T-helper 1 cell treated with Interleukin-12 subunit alpha and Interleukin-12 subunit beta and Interleukin-4 antibody, amounts not matched to agents 30 ng/mL and 1 ng/mL, for 36 hours (primary cell): ENCODE data around the gene SERHL2. TPM values are rescaled to one million over a fixed set of nuclear protein-coding genes. Genes with fewer than 3 reads are reported as not detected.
"Not testable (repeated sequence)": the region's sequence is repeated elsewhere in the genome, so short reads cannot be mapped to it uniquely, and the experiment has no call there.

ENCODE experiments used
- intact Hi-C: fragments of 100-400 bp; cut with micrococcal nuclease; formaldehyde crosslinking; loops from one replicate; pipeline ENCODE4 v1.15.1; 2024
- total RNA-seq: library from RNA; stranded (reverse); gene quantifications from 2 replicates; pipeline ENCODE4 v1.2.3, GENCODE V29; 2022

SERHL2 gene
- 0.66 and 1.6 TPM in 2 replicates for total RNA-seq

GRCh38 chr22:42553475-42554361 is at the start of gene SERHL2:
Gene SERHL2 (plus strand): TSS chr22:42553956. CDS start chr22:42554021, 65 bp downstream.
- intact Hi-C loops: loop anchor here (2.0 to 5.0 kb wide), 7 partner anchors 29 to 461 kb away; partner anchors contain the start of genes NDUFA6, POLDIP3 and RRP7A

- intact Hi-C loops: loop anchor here (10.0 kb wide), 1 partner anchor 1064 kb away; the partner anchor contains the start of gene TOB2
Measured at GRCh38 chr22:42508327-42508974, 45.3 kb upstream of the SERHL2 start.

GRCh38 chr22:42508975-42509364 is 44.8 kb upstream of the SERHL2 start:
- intact Hi-C loops: loop anchor here (10.0 kb wide), 1 partner anchor 1064 kb away; the partner anchor contains the start of gene TOB2

- intact Hi-C loops: loop anchor here (10.0 kb wide), 1 partner anchor 1065 kb away; the partner anchor contains the start of gene TOB2
Measured at GRCh38 chr22:42509548-42509947, 44.2 kb upstream of the SERHL2 start.

- intact Hi-C loops: no loop called here
Measured at GRCh38 chr22:42511401-42511891, 42.3 kb upstream of the SERHL2 start.

GRCh38 chr22:42512273-42512990 is 41.3 kb upstream of the SERHL2 start:
- intact Hi-C loops: not testable (repeated sequence)

- intact Hi-C loops: not testable (repeated sequence)
Measured at GRCh38 chr22:42514331-42514730, 39.4 kb upstream of the SERHL2 start.

GRCh38 chr22:42515304-42515703 is 38.5 kb upstream of the SERHL2 start:
- intact Hi-C loops: not testable (repeated sequence)

- intact Hi-C loops: no loop called here
Measured at GRCh38 chr22:42515896-42516295, 37.9 kb upstream of the SERHL2 start.

GRCh38 chr22:42517103-42517502 is 36.7 kb upstream of the SERHL2 start:
- intact Hi-C loops: not testable (repeated sequence)

- intact Hi-C loops: loop anchor here (1.0 to 2.0 kb wide), 5 partner anchors 14 to 428 kb away; partner anchors contain the start of genes NDUFA6 and SERHL2
Measured at GRCh38 chr22:42518638-42519524, 34.9 kb upstream of the SERHL2 start.

- intact Hi-C loops: loop anchor here (1.0 to 2.0 kb wide), 5 partner anchors 14 to 429 kb away; partner anchors contain the start of genes NDUFA6 and SERHL2
Measured at GRCh38 chr22:42519525-42520401, 34.0 kb upstream of the SERHL2 start, which contains the start of gene RRP7A. Gene RRP7A (minus strand): TSS chr22:42519796. CDS start chr22:42519786, 10 bp downstream.

- intact Hi-C loops: no loop called here
Measured at GRCh38 chr22:42521228-42521546, 32.6 kb upstream of the SERHL2 start.

- intact Hi-C loops: no loop called here
Measured at GRCh38 chr22:42522546-42522945, 31.2 kb upstream of the SERHL2 start.

- intact Hi-C loops: no loop called here
Measured at GRCh38 chr22:42528591-42529307, 25.0 kb upstream of the SERHL2 start.

- intact Hi-C loops: not testable (repeated sequence)
Measured at GRCh38 chr22:42529435-42529834, 24.3 kb upstream of the SERHL2 start.

- intact Hi-C loops: loop anchor here (5.0 kb wide), 1 partner anchor 81 kb away; the partner anchor contains the start of gene POLDIP3
Measured at GRCh38 chr22:42531401-42532084, 22.2 kb upstream of the SERHL2 start.

GRCh38 chr22:42533638-42533977 is 20.1 kb upstream of the SERHL2 start:
- intact Hi-C loops: loop anchor here (1.0 to 5.0 kb wide), 3 partner anchors 14 to 79 kb away; partner anchors contain the start of genes POLDIP3 and RRP7A
